Activated CD8-positive, alpha-beta T cell treated with anti-CD3 and anti-CD28 coated beads, Interleukin-2, amount 10 ng/mL, durations not matched to agents 7 days and 5 days (primary cell): Measurements from ENCODE around the gene SH3RF3. TPM values are rescaled to one million over a fixed set of nuclear protein-coding genes. Genes with fewer than 3 reads are reported as not detected.

Experiments used
- ATAC-seq: fragments of 150-1000 bp; cut with Tn5 transposase; one replicate; pipeline ENCODE4 v1.10.0; 2021; ENCODE audit warnings: moderate library complexity
- CTCF ChIA-PET: fragments of 350-600 bp; sonication (Branson Sonifier 250); formaldehyde crosslinking; loops from one replicate; lab custom pipeline; 2021; ENCODE audit warnings: antibody characterized with exemption; lab: Charles Lee
- POLR2A ChIA-PET: fragments of 350-600 bp; sonication (Branson Sonifier 250); formaldehyde crosslinking; loops from one replicate; lab custom pipeline; 2021; ENCODE audit warnings: antibody characterized with exemption; lab: Charles Lee
- DNase-seq: peaks from one replicate; pipeline ENCODE4 v3.0.0-alpha.2; 2020
- H3K27ac Mint-ChIP-seq: one replicate; pipeline ENCODE4 v1.8.0; 2021; ENCODE audit warnings: mild to moderate bottlenecking, mixed read lengths
- H3K27me3 Mint-ChIP-seq: one replicate; pipeline ENCODE4 v1.8.0; 2021; ENCODE audit warnings: low read depth, mixed read lengths
- H3K36me3 Mint-ChIP-seq: one replicate; pipeline ENCODE4 v1.8.0; 2021; ENCODE audit warnings: low read depth, mixed read lengths
- H3K4me1 Mint-ChIP-seq: one replicate; pipeline ENCODE4 v1.8.0; 2021; ENCODE audit warnings: low read depth, mixed read lengths
- H3K4me3 Mint-ChIP-seq: one replicate; pipeline ENCODE4 v1.8.0; 2021; ENCODE audit warnings: mild to moderate bottlenecking, mixed read lengths
- H3K9me3 Mint-ChIP-seq: one replicate; pipeline ENCODE4 v1.8.0; 2022; ENCODE audit warnings: mixed read lengths; ENCODE audit not compliant: insufficient read depth
- total RNA-seq, 2 experiments: library from RNA; stranded (reverse); gene quantifications; one replicate each; pipeline ENCODE4 v1.2.3, GENCODE V29; 2021

Gene SH3RF3
- total RNA-seq, 2 experiments from 2014 or later = 0.10 TPM; not detected in 1

- DNase-seq (no peak), ATAC-seq (no peak)
- peaks cover 8% of the 10 kb centered on the region for H3K9me3 Mint-ChIP-seq
- H3K27me3 Mint-ChIP-seq = no peaks in the 10 kb centered on the region
- no peaks in the 10 kb centered on the region for H3K36me3 Mint-ChIP-seq
- H3K4me1 Mint-ChIP-seq = peaks cover 4% of the 10 kb centered on the region
- no peak overlapping the region for H3K4me3 Mint-ChIP-seq
- POLR2A ChIA-PET = no interaction called here
- CTCF ChIA-PET = interaction anchor here (0.6 to 0.9 kb wide), 2 partner anchors 61 to 377 kb away, joined by 3 read pairs; no protein-coding TSS in a partner anchor
- H3K27ac Mint-ChIP-seq = no peak overlapping the region
These were observed 320.2 kb downstream of the SH3RF3 start for GRCh38 chr2:109448946-109449788.

DNA sequence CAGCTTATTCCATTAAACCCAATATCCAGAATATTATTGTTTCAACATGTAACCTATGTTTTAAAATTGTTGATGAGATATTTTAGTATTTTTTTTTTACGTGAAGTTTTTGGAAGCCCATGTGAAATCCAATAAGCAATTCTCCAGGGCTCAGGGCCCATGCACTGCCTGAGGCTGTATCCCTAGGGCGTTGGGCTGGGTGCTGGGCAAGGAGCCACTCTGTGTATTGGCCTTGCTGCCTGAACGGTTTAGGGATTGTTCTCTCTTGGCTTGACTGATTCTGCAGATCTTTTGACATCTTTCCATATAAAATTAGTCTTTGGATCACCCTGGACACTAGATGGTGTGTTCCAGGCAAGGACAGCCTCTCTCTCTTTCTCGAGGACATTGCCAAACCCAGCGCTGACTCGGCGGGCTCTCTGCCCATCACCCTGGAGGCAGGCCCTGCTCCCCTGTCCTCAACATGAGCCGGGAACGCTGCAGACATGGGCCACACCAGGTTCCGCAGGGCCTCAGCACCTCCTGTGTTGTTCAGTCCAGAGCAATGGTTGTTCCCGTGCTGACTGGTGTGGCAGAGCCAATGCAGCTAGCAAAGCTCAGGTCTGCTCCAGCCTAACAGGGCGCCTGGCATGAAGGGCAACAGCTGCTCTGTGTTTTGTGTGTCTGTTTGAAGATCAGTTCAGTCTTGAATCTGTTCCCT lies 321.7 kb downstream of the SH3RF3 start:
- Mint-ChIP-seq H3K27me3 (no peaks in the 10 kb centered on the region), H3K9me3 (no peaks in the 10 kb centered on the region), H3K36me3 (no peaks in the 10 kb centered on the region), H3K4me3 (no peak overlapping the region), H3K4me1 (peaks cover 4% of the 10 kb centered on the region), H3K27ac (no peak overlapping the region)
- ATAC-seq = no peak
- DNase-seq = no peak
- CTCF ChIA-PET = no interaction called here
- POLR2A ChIA-PET = no interaction called here

- POLR2A ChIA-PET = no interaction called here
- CTCF ChIA-PET = interaction anchor here (0.5 to 1.1 kb wide), 2 partner anchors 285 to 404 kb away, joined by 3 to 4 read pairs; no protein-coding TSS in a partner anchor
- H3K27me3 Mint-ChIP-seq = no peaks in the 10 kb centered on the region
These were observed 322.7 kb downstream of the SH3RF3 start for GRCh38 chr2:109451671-109452070.

GRCh38 chr2:109452318-109453305 lies 323.6 kb downstream of the SH3RF3 start:
- ATAC-seq = no peak
- CTCF ChIA-PET = interaction anchor here (1.1 kb wide), 1 partner anchor 286 kb away, joined by 3 read pairs; no protein-coding TSS in a partner anchor
- H3K36me3 Mint-ChIP-seq = no peaks in the 10 kb centered on the region
- no peak overlapping the region for H3K27ac Mint-ChIP-seq
- H3K4me1 Mint-ChIP-seq = peaks cover 4% of the 10 kb centered on the region
- no peaks in the 10 kb centered on the region for H3K27me3 Mint-ChIP-seq
- H3K9me3 Mint-ChIP-seq = no peaks in the 10 kb centered on the region
- no peak overlapping the region for H3K4me3 Mint-ChIP-seq
- POLR2A ChIA-PET = no interaction called here
- no peak for DNase-seq

More at GRCh38 chr2:109451671-109452070, 322.7 kb downstream of the SH3RF3 start:
- Mint-ChIP-seq H3K36me3 (no peaks in the 10 kb centered on the region), H3K9me3 (no peaks in the 10 kb centered on the region), H3K4me1 (peaks cover 4% of the 10 kb centered on the region), H3K27ac (no peak overlapping the region), H3K4me3 (no peak overlapping the region)
- DNase-seq (no peak), ATAC-seq (no peak)

GRCh38 chr2:109453371-109453995 lies 324.5 kb downstream of the SH3RF3 start:
- CTCF ChIA-PET = no interaction called here
- no peak overlapping the region for H3K27ac Mint-ChIP-seq

DNA sequence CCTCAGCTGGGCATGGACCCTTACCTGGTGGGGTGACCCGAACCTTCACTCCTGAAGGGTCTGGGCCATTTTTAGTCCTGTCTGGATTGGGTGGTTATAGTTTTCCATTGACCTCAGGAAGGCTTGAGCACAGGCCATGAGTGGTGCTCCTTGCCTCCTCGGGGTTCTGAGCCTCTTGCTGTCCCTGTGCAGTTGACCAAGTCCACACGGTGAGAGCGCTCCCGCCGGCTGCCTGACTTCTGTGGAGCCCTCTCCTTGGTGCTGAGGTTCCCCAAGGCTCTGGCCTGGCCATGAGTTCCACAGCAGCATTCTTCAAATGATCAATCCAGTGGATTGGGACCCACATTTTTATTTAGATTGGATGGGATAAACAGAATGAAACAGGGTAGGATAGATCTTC lies 325.3 kb downstream of the SH3RF3 start:
- no peak for ATAC-seq
- Mint-ChIP-seq H3K27me3 (peaks cover 2% of the 10 kb centered on the region), H3K27ac (no peak overlapping the region)

More at GRCh38 chr2:109453371-109453995, 324.5 kb downstream of the SH3RF3 start:
- Mint-ChIP-seq H3K4me3 (no peak overlapping the region), H3K36me3 (no peaks in the 10 kb centered on the region), H3K9me3 (no peaks in the 10 kb centered on the region), H3K4me1 (peaks cover 4% of the 10 kb centered on the region), H3K27me3 (no peaks in the 10 kb centered on the region)
- no peak for DNase-seq
- ATAC-seq = no peak
- POLR2A ChIA-PET = no interaction called here

DNA sequence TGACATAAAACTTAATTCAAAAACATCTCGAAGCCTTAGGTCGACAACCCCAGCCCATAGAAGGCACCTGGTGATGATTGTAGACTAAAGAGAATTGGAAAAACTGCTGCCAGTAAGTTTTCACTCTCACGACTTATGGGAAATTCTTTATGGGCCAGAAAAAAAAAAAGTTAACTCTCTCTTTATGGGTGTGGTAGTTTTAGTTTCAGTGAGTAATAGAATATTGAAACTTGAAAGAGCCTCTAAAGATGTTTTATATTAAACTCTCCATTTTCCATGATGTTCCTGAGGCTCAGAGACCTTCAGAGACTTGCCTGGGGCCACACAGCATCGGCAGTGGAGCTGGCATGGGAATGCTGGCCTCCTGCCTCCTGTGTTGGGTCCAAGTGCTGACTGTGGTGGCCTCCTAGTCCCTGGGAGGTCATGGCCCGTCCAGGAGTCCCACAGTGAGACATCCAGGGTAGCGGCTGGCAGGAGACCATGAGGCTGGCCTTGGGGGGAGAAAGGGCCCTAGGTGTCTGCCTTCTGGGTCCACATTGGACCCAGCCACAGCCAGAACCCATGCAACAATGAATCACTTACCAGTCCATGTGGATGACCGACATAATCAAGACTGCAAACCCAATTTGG lies 325.9 kb downstream of the SH3RF3 start:
- Mint-ChIP-seq H3K27ac (no peak overlapping the region), H3K4me3 (no peak overlapping the region), H3K4me1 (peaks cover 4% of the 10 kb centered on the region), H3K36me3 (no peaks in the 10 kb centered on the region), H3K9me3 (no peaks in the 10 kb centered on the region), H3K27me3 (peaks cover 2% of the 10 kb centered on the region)
- DNase-seq (no peak), ATAC-seq (no peak)
- CTCF ChIA-PET = no interaction called here
- POLR2A ChIA-PET = no interaction called here

More for the DNA sequence above, 325.3 kb downstream of the SH3RF3 start:
- POLR2A ChIA-PET = no interaction called here
- DNase-seq = no peak
- Mint-ChIP-seq H3K4me3 (no peak overlapping the region), H3K9me3 (no peaks in the 10 kb centered on the region), H3K36me3 (no peaks in the 10 kb centered on the region), H3K4me1 (peaks cover 4% of the 10 kb centered on the region)
- CTCF ChIA-PET = no interaction called here

- Mint-ChIP-seq H3K36me3 (no peaks in the 10 kb centered on the region), H3K9me3 (no peaks in the 10 kb centered on the region), H3K4me1 (peaks cover 4% of the 10 kb centered on the region), H3K27me3 (peaks cover 2% of the 10 kb centered on the region), H3K4me3 (no peak overlapping the region), H3K27ac (no peak overlapping the region)
- ATAC-seq (no peak), DNase-seq (no peak)
- POLR2A ChIA-PET = no interaction called here
- CTCF ChIA-PET = no interaction called here
These were observed 327.0 kb downstream of the SH3RF3 start for GRCh38 chr2:109455731-109456691.

- H3K27ac Mint-ChIP-seq = no peak overlapping the region
- ChIA-PET CTCF (no interaction called here), POLR2A (no interaction called here)
- ATAC-seq (no peak), DNase-seq (no peak)
- H3K36me3 Mint-ChIP-seq = no peaks in the 10 kb centered on the region
- H3K4me3 Mint-ChIP-seq = no peak overlapping the region
- H3K4me1 Mint-ChIP-seq = peaks cover under 1% of the 10 kb centered on the region
- H3K9me3 Mint-ChIP-seq = no peaks in the 10 kb centered on the region
- peaks cover 2% of the 10 kb centered on the region for H3K27me3 Mint-ChIP-seq
These were observed 327.8 kb downstream of the SH3RF3 start for GRCh38 chr2:109456776-109457175.

GRCh38 chr2:109457366-109457765 lies 328.4 kb downstream of the SH3RF3 start:
- H3K27me3 Mint-ChIP-seq = peaks cover 2% of the 10 kb centered on the region
- H3K27ac Mint-ChIP-seq = no peak overlapping the region
- no peak overlapping the region for H3K4me3 Mint-ChIP-seq
- POLR2A ChIA-PET = no interaction called here
- CTCF ChIA-PET = no interaction called here
- no peaks in the 10 kb centered on the region for H3K4me1 Mint-ChIP-seq
- ATAC-seq = no peak
- no peaks in the 10 kb centered on the region for H3K36me3 Mint-ChIP-seq
- DNase-seq = no peak
- no peaks in the 10 kb centered on the region for H3K9me3 Mint-ChIP-seq
